Middle frontal gyrus (tissue), 1 donor: ENCODE data around the gene TAB2.

Experiments
- DNase-seq: peaks from one replicate; pipeline ENCODE4 v3.0.0-alpha.2; 2015; ENCODE audit warnings: low spot score; ENCODE audit errors: extremely low spot score

The TAB2 gene

DNA sequence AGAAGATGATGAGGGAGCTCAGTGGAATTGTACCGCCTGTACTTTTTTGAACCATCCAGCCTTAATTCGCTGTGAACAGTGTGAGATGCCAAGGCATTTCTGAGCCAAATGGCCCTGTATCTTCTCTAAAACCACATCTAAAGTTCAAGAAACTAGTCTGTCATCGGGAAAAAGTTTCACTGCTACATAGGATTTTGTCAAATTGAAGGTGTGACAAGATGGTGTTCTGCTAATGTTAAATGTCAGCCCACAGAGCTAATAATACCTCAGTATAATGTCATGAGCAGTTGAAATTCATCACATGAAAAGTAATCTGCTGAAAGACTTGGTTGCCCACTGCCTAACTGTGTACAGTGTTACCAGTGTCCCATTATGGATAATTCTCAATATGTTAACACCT is 92.1 kb downstream of the TAB2 start:
- DNase-seq = no peak

DNA sequence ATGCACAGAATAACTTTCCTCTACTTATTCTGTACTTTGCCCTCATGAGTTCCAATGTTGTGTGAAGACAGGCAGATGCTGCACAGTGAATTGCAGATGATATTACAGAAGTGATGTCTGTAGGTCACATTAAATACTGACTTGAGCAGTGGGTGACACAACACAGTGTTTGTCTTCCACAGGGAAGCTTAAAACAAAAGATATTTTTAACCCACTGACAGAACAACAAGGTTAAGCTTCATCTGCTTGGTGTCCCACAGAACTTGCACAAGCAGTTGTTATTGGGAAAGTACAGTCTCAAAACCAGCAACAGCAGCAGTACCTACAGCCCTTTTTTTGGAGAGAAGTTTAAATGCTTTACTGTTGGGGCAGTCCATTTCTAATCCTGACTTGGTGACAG is 93.0 kb downstream of the TAB2 start:
- DNase-seq = no peak

DNA sequence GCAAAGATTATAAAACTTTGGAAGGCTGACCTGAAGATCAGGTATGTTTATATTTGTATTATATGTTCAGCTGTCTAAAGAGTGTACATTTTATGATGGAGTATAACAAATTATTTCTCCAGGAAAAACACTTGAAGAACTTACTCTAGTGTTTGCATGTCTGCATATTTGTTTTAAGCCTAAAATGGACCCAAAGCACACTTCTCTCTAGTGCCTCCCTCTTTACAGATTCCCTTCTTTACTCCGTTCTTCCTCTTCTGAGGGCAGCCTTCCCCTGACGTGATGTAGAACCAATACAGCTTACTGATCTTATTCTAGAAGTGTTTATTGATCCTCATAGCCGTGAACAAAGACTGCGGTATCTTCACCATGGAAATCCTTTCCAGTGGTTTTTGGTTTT is 96.5 kb downstream of the TAB2 start:
- no peak for DNase-seq

DNA sequence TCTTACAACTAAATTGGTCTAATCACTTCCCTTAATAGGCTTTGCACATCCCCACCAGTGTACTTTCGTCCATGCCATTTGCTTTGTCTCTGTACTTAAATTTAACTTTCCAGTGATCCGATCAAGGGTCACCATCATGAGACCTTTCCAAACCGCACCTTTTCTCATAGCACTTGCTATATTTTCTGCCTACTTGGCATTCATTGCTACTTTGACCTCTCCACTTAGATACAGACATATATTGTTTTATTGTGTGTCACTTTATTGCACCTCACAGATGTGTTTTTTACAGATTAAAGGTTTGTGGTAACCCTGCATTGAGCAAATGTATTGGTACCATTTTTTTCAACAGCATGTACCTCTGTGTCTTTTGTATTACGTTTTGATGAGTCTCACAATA is 97.3 kb downstream of the TAB2 start:
- no peak for DNase-seq

DNA sequence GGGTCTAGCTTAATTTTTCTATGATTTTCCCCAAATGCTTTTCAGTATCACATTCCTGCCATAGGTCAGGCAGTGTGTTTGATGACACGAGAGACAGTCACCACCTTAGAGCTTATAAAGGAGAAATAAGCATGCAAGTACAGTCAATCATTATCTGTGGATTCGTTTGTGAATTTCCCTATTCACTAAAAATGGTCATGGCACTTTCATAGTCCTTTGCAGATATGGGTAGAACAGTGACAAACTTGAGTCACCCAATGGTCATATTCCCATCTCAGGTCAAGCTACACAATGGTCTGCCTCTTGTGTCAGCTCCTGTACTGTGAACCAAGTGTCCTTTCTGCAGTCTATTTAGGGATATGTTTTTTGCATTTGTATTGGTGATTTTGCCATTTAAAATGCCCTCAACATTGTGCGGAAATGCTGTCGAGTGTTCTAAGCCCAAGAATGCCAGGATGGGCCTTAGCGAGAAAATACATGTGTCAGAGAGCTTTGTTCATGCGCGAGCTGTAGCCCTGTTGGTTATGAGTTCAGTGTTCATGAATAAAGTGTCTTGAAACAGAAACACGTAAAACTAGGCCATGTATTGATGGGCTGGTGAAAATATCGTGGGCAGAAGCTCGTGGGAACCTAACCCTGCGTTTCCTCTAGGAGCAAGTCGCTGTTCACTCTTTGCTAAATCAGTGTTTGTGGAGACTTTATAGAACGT is 102.3 kb downstream of the TAB2 start:
- no peak for DNase-seq

DNA sequence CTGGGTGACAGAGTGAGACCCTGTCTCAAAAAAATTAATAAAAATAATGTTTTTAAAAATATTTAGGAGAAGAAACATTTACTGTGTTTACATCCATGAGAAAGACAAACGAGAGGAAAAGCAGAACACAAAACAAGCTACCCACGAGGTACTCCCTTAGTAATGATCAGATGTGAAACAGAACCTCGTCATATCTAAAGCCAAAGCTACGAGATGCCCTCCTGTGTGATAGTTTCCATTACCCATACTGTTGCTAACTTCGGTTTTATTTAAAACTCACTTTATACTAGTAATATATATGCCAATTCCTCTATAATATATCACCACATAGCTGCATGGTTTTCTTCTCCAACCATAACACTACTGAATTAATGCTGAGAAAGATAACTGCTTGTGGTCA is 103.6 kb downstream of the TAB2 start:
- DNase-seq = no peak

DNA sequence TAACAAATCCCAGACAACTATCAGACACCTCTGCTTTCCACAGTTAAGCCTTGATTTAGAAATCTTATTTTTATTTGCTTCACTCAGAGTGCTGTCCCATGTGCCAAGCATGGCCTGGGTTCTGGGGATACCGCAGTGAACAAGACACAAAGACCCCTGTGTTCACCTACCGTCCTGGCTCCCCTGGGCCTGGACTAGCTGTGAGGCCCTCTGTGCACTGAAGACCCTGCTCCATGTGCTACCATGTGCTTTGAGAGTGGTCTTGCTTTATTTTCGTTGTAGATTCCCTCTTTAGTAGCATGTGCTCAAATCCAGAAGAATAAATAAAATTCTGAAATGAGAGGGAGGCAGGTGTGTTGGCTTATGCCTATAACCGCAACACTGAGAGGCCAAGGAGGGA is 105.1 kb downstream of the TAB2 start:
- no peak for DNase-seq

DNA sequence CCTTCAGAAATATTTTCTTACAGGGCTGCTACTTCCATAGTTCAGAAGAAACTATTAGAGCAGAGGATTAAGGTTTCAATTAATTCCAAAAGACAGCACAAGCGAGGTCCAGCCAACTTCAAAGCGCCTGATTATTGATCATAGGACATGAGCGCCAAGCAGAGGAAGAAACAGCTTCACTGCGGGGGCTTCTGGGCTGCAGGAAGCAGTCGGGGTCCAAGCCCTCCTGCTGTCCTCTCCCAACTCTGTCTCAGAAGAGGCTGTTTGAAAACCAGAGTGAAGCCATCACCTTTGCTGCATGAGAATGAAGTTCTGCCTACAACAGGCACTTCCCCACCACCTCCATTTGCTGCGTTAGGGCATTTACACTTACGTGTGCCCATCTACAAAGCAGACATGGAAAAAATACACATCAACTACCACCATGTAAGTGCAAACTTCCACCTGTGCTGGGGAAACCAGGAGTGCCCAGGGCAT is 106.5 kb downstream of the TAB2 start:
- DNase-seq = no peak

DNA sequence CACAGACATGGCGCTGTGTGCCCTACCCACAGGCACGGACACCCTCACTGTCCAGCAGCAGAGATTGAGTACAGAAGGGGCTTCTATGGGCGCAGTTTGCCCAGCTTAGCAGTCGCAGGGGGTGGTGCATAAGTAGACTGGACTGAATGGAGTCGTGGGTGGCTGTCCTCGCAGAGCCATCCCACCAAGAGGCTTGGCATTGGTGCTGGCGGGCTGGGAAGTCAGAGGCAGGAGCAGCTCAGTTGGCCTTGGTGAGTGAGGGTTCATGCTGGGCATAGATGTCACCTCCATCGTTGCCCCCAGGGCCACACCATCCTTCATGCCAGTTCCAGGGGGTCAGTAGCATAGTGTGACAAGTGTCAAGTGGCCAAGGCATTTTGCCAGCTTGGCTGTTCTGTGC is 107.7 kb downstream of the TAB2 start:
- DNase-seq = no peak

DNA sequence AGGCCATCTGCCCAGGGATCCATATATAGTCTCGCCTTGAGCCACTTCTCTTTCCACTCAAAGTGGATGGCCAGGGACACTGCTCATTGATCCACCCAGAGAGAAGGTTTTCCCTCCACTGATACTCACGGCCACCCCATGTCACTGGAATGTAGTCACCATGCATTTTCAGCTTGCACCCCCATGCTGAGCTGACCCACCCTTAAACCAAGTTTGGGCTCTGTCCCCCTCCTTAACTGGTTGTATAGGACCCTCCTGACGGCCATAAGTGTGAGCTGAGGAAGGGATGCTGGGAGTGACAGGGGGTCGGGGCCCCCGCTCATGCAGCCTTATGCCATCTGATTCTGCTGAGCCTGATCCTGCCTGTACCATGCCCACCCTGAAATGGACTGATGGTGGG is 108.2 kb downstream of the TAB2 start:
- no peak for DNase-seq

DNA sequence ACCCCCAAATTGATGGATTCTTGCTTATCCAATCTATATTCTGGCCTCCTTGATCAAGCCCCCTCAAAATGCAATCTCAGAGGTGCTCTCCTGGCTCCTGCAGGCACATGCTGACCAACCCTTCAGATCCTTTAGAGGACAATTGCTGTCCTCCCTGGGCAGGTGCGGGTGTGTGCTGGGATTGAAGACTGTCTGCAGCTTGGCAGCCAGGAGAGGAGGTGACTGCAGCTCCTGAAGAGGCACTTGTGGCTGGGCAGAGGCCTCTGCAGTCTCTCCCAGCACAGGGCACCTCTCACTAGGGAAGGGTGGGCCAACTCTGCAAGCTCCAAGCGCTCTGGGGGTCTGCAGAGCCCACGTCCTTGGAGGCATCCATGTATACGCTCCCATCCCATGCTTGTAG is 111.1 kb downstream of the TAB2 start:
- no peak for DNase-seq

DNA sequence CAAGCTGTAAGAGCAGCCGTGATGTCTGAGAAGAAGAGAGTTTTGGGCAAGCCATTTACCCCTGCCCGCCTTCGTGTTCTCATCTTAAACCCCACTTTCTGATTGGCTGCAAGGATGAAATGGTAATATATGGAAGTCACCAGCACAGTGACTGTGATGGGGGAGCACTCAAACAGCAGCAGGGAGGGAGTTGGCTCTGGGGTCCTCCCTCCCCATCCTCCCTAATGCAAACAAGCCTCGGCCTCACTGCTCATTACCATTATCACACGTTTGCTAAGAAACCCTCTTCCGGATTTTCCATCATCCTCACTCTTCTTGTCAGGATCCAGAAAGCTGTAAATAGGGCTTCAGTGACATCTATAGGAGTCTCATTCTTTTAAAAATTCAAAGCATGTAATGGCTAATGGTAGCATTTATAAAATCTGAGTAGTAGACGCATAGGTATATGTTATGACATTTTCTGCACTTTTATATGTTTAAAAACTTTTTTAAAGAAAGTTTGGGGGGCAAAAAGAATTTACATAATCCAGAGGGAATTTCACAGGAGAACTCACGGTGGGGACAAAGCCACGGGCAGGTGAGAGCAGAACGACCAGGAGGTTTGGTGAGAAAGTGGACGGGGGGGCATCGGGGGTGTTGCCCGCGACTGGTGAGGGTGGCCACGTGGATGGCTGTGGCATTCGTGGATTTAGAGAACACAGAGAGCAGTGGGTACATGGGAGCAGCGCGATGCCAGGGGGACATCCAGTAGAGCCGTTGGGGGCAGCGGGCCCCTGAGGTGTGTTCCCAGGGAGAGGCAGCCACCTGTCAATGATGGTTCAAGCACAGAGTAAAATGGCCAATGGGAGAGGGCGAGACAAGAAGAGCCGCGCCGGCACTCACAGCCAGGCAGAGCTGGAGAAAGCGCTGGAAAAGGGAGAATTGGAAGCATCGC is 112.2 kb downstream of the TAB2 start:
- DNase-seq = no peak

DNA sequence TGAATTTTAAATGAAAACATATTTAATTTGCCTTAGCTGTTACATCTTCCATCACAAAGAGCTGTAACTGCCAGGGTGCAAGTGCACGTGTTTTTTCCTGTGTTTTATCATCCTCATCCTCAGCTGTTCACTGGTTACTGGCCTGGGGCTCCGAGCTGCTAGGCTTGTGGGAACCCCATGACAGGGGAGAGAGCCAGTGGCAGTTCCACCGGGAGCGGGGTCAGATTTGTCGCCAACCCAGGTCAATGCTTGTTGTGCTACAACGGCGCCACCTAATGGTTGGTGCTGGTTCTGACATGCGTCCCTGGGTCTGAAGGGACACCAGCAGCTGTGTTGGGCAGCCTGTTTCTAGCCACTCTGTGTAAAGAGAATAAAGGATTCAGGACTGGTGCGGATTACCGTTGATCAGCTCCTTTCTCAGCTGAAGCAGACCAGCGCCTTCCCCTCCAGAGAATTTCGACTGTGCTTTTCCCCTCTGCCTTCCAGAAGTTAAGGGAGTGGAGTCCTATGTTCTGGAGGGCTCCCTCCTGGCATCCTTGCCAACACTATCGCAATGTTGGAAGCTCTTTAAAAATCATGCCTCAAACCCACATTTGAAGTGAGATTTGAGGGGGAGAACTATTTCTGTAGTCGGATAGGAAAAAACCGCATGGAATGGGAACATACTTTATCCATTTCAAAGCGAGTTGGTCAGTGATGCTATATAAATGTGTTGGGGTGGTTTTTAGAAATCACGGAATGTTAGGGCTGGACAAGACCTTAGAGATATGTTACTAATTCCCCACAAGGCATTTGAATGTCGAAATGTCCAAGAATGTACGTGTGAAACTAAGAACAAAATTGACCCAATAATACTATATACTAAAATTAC is 114.6 kb downstream of the TAB2 start:
- DNase-seq = peak; percentile 85

DNA sequence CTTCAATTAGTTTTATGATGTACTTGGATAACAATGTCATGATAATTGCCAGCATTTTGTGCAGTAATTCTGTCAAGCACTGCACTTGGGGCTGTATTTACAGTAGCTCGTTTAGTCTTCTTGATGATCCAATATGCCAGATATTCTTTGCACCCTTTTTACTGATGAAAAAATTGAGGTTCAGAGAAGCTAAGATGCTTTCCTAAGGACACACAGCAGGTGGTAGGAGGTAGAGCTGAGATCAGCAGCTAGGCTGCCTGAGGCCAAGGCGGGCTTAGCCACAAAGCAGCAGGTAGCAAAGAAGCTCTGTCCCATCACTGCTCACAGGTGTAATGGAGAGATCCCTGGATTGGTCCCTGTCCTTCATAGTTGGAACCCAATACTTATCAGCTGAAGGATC is 115.9 kb downstream of the TAB2 start:
- DNase-seq = no peak

DNA sequence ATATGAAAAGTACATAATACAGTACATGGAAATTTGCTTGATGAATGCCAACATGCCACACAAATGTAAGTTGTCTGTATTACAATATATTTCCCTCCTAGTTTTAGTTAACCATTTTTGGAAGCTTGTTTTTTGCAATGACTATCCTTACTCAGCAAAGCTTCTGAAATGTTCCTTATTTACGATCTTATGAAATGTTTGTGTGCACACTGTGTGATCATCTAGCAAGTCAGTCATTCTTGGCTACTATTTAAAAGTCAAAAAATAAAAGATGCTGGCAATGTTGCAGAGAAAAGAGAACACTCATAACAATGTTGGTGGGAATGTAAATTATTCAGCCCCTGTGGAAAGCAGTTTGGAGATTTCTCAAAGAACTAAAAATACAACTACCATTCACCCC is 116.4 kb downstream of the TAB2 start:
- DNase-seq = no peak

DNA sequence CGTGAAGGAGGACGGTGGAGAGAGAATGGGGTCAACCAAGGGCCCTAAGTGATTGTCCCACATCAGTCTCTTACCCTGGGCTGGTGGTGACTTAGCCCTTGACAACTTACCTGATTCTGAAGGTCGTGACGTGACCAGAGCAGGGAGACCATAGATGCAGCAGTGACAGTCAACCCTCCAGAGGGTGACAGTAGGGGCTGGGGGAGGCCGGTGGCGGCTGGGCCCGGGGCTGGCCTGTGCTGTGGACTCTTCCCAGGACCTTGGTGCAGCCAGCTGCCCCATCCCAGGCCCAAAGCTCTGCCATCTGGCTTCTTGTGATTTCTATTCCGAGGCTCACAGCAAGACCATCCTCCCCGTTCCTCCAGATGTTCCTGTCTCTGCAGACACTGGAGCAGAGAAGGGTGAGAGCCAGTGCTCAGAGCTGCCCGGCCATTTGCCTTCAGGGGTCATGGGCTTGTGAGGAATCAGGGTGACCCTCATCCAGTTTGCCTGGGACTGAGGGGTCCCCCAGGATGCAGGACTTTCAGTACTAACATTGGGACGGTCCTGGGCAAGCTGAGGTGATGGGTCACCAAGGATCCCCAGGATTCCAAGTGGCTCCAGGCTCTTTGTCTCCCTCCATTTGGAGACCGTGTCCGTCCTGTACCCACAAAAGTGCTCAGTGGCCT is 118.5 kb downstream of the TAB2 start:
- DNase-seq = no peak

DNA sequence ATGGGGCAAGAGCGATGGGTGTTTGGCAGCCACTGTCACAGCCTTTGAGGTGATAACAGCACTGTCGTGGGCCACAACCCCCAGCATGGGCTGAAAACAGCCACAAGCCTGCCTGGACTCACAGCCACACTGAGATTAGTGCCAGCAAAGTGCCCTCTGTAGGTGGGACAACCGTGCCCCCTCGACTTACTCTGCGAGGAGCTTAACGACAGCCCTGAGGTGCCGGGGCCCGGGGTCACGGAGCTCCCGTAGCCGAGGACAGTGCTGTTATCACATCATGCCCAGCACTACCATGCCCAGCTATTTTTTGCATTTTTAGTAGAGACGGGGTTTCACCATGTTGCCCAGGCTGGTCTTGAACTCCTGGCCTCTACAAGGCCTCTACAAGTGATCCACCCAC is 119.1 kb downstream of the TAB2 start:
- DNase-seq = no peak

DNA sequence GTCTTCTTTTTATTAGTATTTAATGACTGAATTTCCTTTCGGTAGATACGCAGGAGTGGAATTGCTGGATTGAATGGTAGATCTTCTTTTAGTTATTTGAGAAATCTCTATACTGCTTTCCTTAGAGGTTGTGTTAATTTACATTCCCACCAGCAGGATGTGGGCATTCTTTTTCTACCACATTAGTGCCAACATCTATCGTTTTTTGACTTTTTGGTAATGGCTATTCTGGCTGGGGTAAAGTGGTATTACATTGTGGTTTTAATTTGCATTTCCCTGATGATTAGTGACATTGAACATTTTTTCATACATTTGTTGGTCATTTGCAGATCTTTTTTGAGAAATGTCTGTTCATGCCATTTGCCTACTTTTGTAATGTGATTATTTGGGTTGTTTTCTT is 119.7 kb downstream of the TAB2 start:
- no peak for DNase-seq

DNA sequence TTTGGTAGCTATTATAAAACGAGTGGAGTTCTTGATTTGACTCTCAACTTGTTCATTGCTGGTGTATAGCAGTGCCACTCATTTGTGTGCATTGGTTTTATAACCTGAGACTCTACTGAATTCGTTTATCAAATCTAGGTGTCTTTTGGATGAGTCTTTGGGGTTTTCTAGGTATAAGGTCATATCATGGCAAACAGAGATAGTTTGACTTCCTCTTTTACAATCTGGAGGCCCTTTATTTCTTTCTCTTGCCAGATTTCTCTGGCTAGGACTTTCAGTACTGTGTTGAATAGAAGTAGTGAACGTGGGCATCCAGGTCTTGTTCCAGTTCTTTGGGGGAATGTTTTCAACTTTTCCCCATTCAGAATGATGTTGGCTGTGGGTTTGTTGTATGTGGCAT is 121.3 kb downstream of the TAB2 start:
- DNase-seq = no peak

DNA sequence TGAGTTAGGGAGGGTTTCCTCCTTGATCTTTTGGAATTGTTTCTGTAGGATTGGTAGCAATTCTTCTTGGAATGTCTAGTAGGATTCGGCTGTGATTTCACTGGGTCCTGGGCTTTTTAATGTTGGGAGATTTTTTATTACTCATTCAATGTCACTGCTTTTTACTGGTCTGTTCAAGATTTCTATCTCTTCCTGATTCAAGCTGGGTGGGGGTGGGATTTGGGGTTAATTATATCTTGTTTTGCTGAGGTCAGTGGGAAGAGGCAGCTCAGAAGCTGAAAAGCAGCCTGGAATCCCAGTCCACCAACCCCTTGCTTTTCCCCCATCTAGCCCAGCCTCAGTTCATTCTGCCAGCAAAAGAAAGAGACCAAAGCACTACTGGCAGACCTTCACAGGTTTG is 122.1 kb downstream of the TAB2 start:
- no peak for DNase-seq
